H9 (cell line): ENCODE data around the gene PDE3A. TPM values are rescaled to one million over a fixed set of nuclear protein-coding genes. Genes with fewer than 3 reads are reported as not detected.

Experiments
- DNase-seq: peaks from one replicate; pipeline ENCODE4 v3.0.0-alpha.2; 2017
- H2AFZ ChIP-seq: one replicate; pipeline ENCODE4 v1.6.1; 2013; ENCODE audit warnings: mild to moderate bottlenecking, low read length, control low read depth, moderate library complexity
- H2AK5ac ChIP-seq: 2 replicates; pipeline ENCODE4 v1.6.1; 2013; ENCODE audit warnings: low read length, control low read depth, mixed read lengths; ENCODE audit not compliant: insufficient read length
- H2BK120ac ChIP-seq: one replicate; pipeline ENCODE4 v1.6.1; 2013; ENCODE audit warnings: low read depth, mild to moderate bottlenecking, low read length, control low read depth, inconsistent platforms; ENCODE audit not compliant: poor library complexity, severe bottlenecking
- H2BK12ac ChIP-seq: 2 replicates; pipeline ENCODE4 v1.6.1; 2013; ENCODE audit warnings: low read length, control low read depth, mixed read lengths, low read depth; ENCODE audit not compliant: insufficient read length
- H2BK15ac ChIP-seq: 2 replicates; pipeline ENCODE4 v1.6.1; 2013; ENCODE audit warnings: low read depth, low read length, control low read depth
- H2BK20ac ChIP-seq: one replicate; pipeline ENCODE4 v1.6.1; 2013; ENCODE audit warnings: low read depth, mild to moderate bottlenecking, low read length, control low read depth, inconsistent platforms; ENCODE audit not compliant: poor library complexity, severe bottlenecking
- H2BK5ac ChIP-seq: 2 replicates; pipeline ENCODE4 v1.6.1; 2013; ENCODE audit warnings: low read length, control low read depth, mixed read lengths; ENCODE audit not compliant: insufficient read length
- H3K14ac ChIP-seq: 2 replicates; pipeline ENCODE4 v1.6.1; 2013; ENCODE audit warnings: low read length, control low read depth; ENCODE audit not compliant: insufficient read depth
- H3K18ac ChIP-seq: 2 replicates; pipeline ENCODE4 v1.6.1; 2013; ENCODE audit warnings: low read depth, mild to moderate bottlenecking, mixed read lengths, low read length, control low read depth; ENCODE audit not compliant: insufficient read length
- H3K23ac ChIP-seq: 2 replicates; pipeline ENCODE4 v1.6.1; 2013; ENCODE audit warnings: low read length, control low read depth, mixed read lengths, low read depth; ENCODE audit not compliant: insufficient read length
- H3K23me2 ChIP-seq: 2 replicates; pipeline ENCODE4 v1.6.1; 2013; ENCODE audit warnings: low read depth, mild to moderate bottlenecking, mixed read lengths, low read length, control low read depth; ENCODE audit not compliant: insufficient read length, poor library complexity, severe bottlenecking
- H3K27ac ChIP-seq: 2 replicates; pipeline ENCODE4 v1.5.1; 2013; ENCODE audit warnings: low read length, control low read depth, mixed read lengths, low read depth; ENCODE audit not compliant: insufficient read length
- H3K27me3 ChIP-seq: 2 replicates; pipeline ENCODE4 v1.6.1; 2013; ENCODE audit warnings: low read length, control low read depth, inconsistent platforms; ENCODE audit not compliant: insufficient read depth
- H3K4ac ChIP-seq: 2 replicates; pipeline ENCODE4 v1.6.1; 2013; ENCODE audit warnings: low read depth, mild to moderate bottlenecking, control low read depth, inconsistent platforms, low read length, moderate library complexity
- H3K4me1 ChIP-seq: 2 replicates; pipeline ENCODE4 v1.6.1; 2013; ENCODE audit warnings: low read length, control low read depth, inconsistent platforms; ENCODE audit not compliant: insufficient read depth
- H3K4me2 ChIP-seq: 2 replicates; pipeline ENCODE4 v1.6.1; 2013; ENCODE audit warnings: low read length, control low read depth, mixed read lengths; ENCODE audit not compliant: insufficient read length, insufficient read depth
- H3K56ac ChIP-seq: 2 replicates; pipeline ENCODE4 v1.6.1; 2013; ENCODE audit warnings: low read depth, mild to moderate bottlenecking, mixed read lengths, low read length, control low read depth; ENCODE audit not compliant: insufficient read length
- H3K79me1 ChIP-seq: 2 replicates; pipeline ENCODE4 v1.6.1; 2013; ENCODE audit warnings: low read depth, mild to moderate bottlenecking, moderate library complexity, low read length, control low read depth, inconsistent platforms; ENCODE audit not compliant: insufficient read depth, poor library complexity, severe bottlenecking
- H3K79me2 ChIP-seq: 2 replicates; pipeline ENCODE4 v1.6.1; 2013; ENCODE audit warnings: low read length, control low read depth, inconsistent platforms; ENCODE audit not compliant: insufficient read depth
- H3K9ac ChIP-seq: 2 replicates; pipeline ENCODE4 v1.6.1; 2013; ENCODE audit warnings: low read length, control low read depth, mixed read lengths; ENCODE audit not compliant: insufficient read length; ENCODE audit errors: extremely low read depth
- H3K9me3 ChIP-seq: one replicate; pipeline ENCODE4 v1.6.1; 2013; ENCODE audit warnings: low read depth, low read length, inconsistent platforms; ENCODE audit not compliant: control insufficient read depth
- H3T11ph ChIP-seq: one replicate; pipeline ENCODE4 v1.6.1; 2013; ENCODE audit warnings: mild to moderate bottlenecking, low read length, control low read depth, inconsistent platforms
- H4K20me1 ChIP-seq: one replicate; pipeline ENCODE4 v1.6.1; 2013; ENCODE audit not compliant: control insufficient read depth, insufficient read length, insufficient read depth
- H4K5ac ChIP-seq: 2 replicates; pipeline ENCODE4 v1.6.1; 2013; ENCODE audit warnings: low read depth, mild to moderate bottlenecking, mixed read lengths, low read length, control low read depth; ENCODE audit not compliant: insufficient read length
- H4K8ac ChIP-seq: replicated peaks from 2 replicates; pipeline ENCODE4 v1.6.1; 2013; ENCODE audit warnings: low read length, control low read depth, mixed read lengths, low read depth; ENCODE audit not compliant: insufficient read length
- H4K91ac ChIP-seq: 2 replicates; pipeline ENCODE4 v1.6.1; 2013; ENCODE audit warnings: low read depth, mild to moderate bottlenecking, moderate library complexity, mixed read lengths, low read length, control low read depth; ENCODE audit not compliant: insufficient read length
- H3K27ac Mint-ChIP-seq, 3 experiments: 2 replicates in 2 of 3; 3 replicates in 1 of 3; pipeline ENCODE4 v1.8.0; 2020 to 2021; ENCODE audit warnings: mixed read lengths in 3 of 3, mild to moderate bottlenecking in 1 of 3, moderate library complexity in 1 of 3
- H3K27me3 Mint-ChIP-seq: 2 replicates; pipeline ENCODE4 v1.8.0; 2021; ENCODE audit warnings: low read depth, mild to moderate bottlenecking, moderate library complexity, mixed read lengths
- H3K36me3 Mint-ChIP-seq, 3 experiments: 2 replicates in 2 of 3; 3 replicates in 1 of 3; pipeline ENCODE4 v1.8.0; 2020 to 2021; ENCODE audit warnings: low read depth in 3 of 3, mixed read lengths in 3 of 3; ENCODE audit not compliant: insufficient read depth in 1 of 3
- H3K4me1 Mint-ChIP-seq, 2 experiments: 2 replicates each; pipeline ENCODE4 v1.8.0; 2020; ENCODE audit warnings: mixed read lengths in 2 of 2
- H3K4me3 Mint-ChIP-seq, 2 experiments: 2 replicates in 1 of 2; 3 replicates in 1 of 2; pipeline ENCODE4 v1.8.0; 2020 to 2021; ENCODE audit warnings: mild to moderate bottlenecking in 2 of 2, mixed read lengths in 2 of 2, moderate library complexity in 1 of 2
- H3K9me3 Mint-ChIP-seq, 2 experiments: 2 replicates in 1 of 2; 3 replicates in 1 of 2; pipeline ENCODE4 v1.8.0; 2020; ENCODE audit warnings: mild to moderate bottlenecking in 2 of 2, mixed read lengths in 2 of 2, moderate library complexity in 1 of 2
- WGBS: extraction: QIAGEN DNeasy Blood & Tissue Kit; methylation state at CpG from one replicate; pipeline ENCODE4 v1.1.7; 2013; ENCODE audit warnings: missing lambda C conversion rate, low lambda C conversion rate, mixed read lengths; ENCODE audit not compliant: insufficient read length; ENCODE audit errors: extremely low coverage; 5-methylcytosine and 5-hydroxymethylcytosine counted together
- total RNA-seq: library from RNA; stranded (reverse); gene quantifications from 2 replicates; pipeline ENCODE4 v1.2.1, GENCODE V29; 2021
- TF ChIP-seq, protein P1 (sequence below): fragments of 200-600 bp; sonication (generic); conservative IDR thresholded peaks from 3 replicates; pipeline ENCODE4 v1.8.0; 2021; ENCODE audit warnings: antibody characterized with exemption, mild to moderate bottlenecking

The PDE3A gene
- total RNA-seq, 1 experiment from 2014 or later: 3.0 TPM

DNA sequence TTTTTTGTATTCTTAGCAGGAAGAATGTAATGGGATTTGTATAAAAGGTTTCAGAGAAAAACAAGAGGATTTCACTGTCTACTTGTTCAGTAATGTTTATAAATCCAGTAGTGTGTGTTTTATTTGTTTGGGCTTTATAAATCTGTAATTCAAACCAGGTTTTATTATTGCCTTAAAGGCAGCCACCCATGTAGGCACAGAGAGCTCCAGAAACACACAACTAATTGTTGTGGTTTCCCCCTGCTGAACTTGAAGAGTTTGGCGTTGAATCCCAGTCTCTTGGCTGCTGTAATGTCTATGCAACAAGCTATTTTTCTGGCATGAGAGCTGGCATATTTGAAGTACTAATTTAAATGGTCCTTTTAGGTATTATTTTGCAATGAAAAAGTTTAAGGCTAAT lies 263.4 kb downstream of the PDE3A start:
- H3K9ac ChIP-seq: no peak overlapping the region
- no peaks in the 10 kb centered on the region for H3K27me3 ChIP-seq
- H3K4me1 ChIP-seq: peaks cover 9% of the 10 kb centered on the region; the same call in 1 of the 2 replicates
- no peaks in the 10 kb centered on the region for H3K79me1 ChIP-seq
- no peak overlapping the region for H4K5ac ChIP-seq
- H3K79me2 ChIP-seq: no peaks in the 10 kb centered on the region
- TF ChIP-seq, protein P1, sequence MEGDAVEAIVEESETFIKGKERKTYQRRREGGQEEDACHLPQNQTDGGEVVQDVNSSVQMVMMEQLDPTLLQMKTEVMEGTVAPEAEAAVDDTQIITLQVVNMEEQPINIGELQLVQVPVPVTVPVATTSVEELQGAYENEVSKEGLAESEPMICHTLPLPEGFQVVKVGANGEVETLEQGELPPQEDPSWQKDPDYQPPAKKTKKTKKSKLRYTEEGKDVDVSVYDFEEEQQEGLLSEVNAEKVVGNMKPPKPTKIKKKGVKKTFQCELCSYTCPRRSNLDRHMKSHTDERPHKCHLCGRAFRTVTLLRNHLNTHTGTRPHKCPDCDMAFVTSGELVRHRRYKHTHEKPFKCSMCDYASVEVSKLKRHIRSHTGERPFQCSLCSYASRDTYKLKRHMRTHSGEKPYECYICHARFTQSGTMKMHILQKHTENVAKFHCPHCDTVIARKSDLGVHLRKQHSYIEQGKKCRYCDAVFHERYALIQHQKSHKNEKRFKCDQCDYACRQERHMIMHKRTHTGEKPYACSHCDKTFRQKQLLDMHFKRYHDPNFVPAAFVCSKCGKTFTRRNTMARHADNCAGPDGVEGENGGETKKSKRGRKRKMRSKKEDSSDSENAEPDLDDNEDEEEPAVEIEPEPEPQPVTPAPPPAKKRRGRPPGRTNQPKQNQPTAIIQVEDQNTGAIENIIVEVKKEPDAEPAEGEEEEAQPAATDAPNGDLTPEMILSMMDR: no peak
- no peaks in the 10 kb centered on the region for H3K9me3 Mint-ChIP-seq
- H3K23ac ChIP-seq: no peak overlapping the region
- H3K9me3 ChIP-seq: no peaks in the 10 kb centered on the region
- H4K20me1 ChIP-seq: no peaks in the 10 kb centered on the region
- no peak for DNase-seq
- H3K4me1 Mint-ChIP-seq: peaks cover 28 to 29% of the 10 kb centered on the region in 2 experiments
- H3K18ac ChIP-seq: no peak overlapping the region
- H3K4me2 ChIP-seq: no peak overlapping the region
- no peak overlapping the region for H2AFZ ChIP-seq
- H3K4ac ChIP-seq: no peak overlapping the region
- no peak overlapping the region for H3K4me3 Mint-ChIP-seq
- H3K27ac Mint-ChIP-seq: no peak overlapping the region
- peaks cover 0 to 3% (median 3%) of the 10 kb centered on the region in 3 experiments; a peak in 2 of 7 replicates for H3K36me3 Mint-ChIP-seq
- H2BK12ac ChIP-seq: no peak overlapping the region
- no peak overlapping the region for H4K91ac ChIP-seq
- H2AK5ac ChIP-seq: no peak overlapping the region
- no peak overlapping the region for H3T11ph ChIP-seq
- H4K8ac ChIP-seq: no peak overlapping the region
- no peak overlapping the region for H3K56ac ChIP-seq
- no peak overlapping the region for H2BK20ac ChIP-seq
- no peak overlapping the region for H3K14ac ChIP-seq
- no peak overlapping the region for H2BK5ac ChIP-seq
- no CpG with 5 or more reads among the region's 1 CpG for WGBS
- no peak overlapping the region for H2BK120ac ChIP-seq
- no peak overlapping the region for H2BK15ac ChIP-seq
- H3K27ac ChIP-seq: no peak overlapping the region
- no peaks in the 10 kb centered on the region for H3K27me3 Mint-ChIP-seq
- no peaks in the 10 kb centered on the region for H3K23me2 ChIP-seq
